Inferior parietal cortex (tissue), 1 donor: ENCODE measurements around the gene FCHO2.

Experiments used
- DNase-seq: peaks from one replicate; pipeline ENCODE4 v3.0.0-alpha.2; 2016; ENCODE audit errors: extremely low spot score

The FCHO2 gene

GRCh38 chr5:73030531-73030930, 74.7 kb downstream of the FCHO2 start:
- no peak for DNase-seq

- no peak for DNase-seq
Measured at GRCh38 chr5:73030995-73031394, 75.2 kb downstream of the FCHO2 start.

- DNase-seq: no peak
Measured at GRCh38 chr5:73031839-73032238, 76.0 kb downstream of the FCHO2 start.

- DNase-seq: no peak
Measured at GRCh38 chr5:73032635-73033034, 76.8 kb downstream of the FCHO2 start.

DNA sequence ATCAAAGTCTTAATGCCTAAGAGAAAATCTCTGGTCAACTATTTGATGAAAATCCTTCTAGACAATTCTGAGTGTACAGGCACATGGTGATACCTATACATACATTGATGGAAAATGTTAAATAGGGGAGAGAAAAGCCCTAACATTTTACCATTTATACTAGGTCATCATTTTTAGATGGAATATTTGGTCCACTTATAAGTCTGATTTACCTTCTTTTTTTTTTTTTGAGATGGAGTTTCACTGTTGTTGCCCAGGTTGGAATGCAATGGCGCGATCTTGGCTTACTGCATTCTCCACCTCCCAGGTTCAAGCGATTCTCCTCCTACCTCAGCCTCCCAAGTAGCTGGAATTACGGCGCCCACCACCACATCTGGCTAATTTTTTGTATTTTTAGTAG, 81.7 kb downstream of the FCHO2 start:
- no peak for DNase-seq

DNA sequence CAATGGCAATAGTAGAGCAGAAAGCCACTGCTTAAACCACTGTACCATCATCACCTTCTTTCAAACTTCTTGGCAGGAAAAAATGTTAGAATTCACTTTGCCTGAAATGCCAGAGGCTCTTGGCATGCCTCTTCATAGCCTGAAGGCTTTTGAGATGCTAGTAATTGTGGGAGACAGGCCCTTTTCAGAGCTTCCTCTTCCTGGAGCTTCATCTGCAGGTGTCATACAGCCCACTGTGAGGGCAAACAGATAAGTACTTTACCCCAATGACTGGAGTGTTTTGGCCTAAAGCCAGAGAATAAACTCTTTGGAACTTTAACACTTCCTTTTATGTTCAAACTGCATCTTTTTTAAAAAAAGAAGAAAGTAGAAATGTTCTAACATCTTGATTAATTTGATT, 83.2 kb downstream of the FCHO2 start:
- no peak for DNase-seq

GRCh38 chr5:73042993-73043392, 87.2 kb downstream of the FCHO2 start:
- DNase-seq: no peak

GRCh38 chr5:73044546-73044945, 88.7 kb downstream of the FCHO2 start:
- DNase-seq: no peak

- DNase-seq: no peak
Measured at GRCh38 chr5:73045623-73046022, 89.8 kb downstream of the FCHO2 start.

- DNase-seq: no peak
Measured at GRCh38 chr5:73061593-73061992, 105.8 kb downstream of the FCHO2 start.

DNA sequence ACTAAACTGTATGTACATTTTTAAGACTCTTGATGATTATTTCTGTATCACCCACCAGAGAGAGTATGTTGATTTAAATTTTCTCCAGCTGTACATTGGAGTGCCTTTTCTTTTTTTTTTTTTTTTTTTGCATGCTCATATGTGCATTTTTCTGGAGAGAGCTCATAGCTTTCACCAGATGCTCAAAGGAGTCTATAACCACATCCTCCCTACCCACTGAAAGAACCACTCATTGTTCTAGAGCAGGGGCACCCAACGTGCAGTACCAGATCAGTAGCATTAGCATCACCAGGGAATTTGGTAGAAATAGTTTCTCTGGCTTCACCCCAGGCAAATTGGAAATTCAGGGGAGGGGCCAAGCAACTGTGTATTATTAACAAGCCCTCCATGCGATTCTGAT, 110.6 kb downstream of the FCHO2 start:
- DNase-seq: no peak

DNA sequence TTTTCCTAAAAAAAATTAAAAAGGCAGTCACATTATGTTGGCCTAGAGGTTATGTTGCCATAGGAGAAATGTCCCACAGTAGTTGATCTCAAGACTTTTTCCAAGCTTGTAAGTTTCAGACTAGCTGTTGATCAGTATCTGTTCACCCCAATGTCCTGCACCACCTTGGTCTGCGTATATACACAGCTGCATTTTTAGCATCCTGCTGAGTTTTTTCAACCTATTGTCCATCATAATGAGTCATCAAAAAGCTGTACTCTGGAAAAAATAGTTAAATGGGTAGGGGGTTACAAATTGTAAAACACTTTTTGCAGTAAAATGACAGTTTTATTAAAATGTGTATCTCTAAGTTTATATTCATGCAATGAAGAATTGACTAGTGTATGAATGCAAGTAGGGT, 111.4 kb downstream of the FCHO2 start:
- no peak for DNase-seq

GRCh38 chr5:73081093-73081492, 125.3 kb downstream of the FCHO2 start:
- DNase-seq: no peak

- DNase-seq: no peak
Measured at GRCh38 chr5:73088026-73088425, 132.2 kb downstream of the FCHO2 start.

- DNase-seq: no peak
Measured at GRCh38 chr5:73093943-73094342, 138.1 kb downstream of the FCHO2 start.

- no peak for DNase-seq
Measured at GRCh38 chr5:73094415-73094814, 138.6 kb downstream of the FCHO2 start.

- no peak for DNase-seq
Measured at GRCh38 chr5:73095564-73096238, 139.9 kb downstream of the FCHO2 start.

- no peak for DNase-seq
Measured at GRCh38 chr5:73096239-73096575, 140.4 kb downstream of the FCHO2 start.

DNA sequence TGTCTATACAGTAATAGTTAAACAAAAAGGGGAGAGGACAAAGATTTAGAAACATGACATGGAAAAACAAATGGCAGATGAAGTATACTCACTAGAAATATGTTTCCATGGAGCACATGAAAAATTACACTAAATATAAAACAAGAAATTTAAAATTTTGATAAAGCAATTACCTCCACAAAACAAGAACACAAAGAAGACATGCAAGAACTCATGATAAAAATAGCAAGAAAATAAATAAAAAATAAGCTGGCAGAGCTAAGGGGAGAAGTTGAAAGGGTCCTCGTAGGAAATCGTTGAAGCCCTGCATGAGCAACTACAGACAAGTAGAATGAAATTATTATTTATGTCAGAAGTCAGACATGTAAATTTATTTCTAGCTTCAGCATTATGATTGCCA, 141.9 kb downstream of the FCHO2 start:
- no peak for DNase-seq

DNA sequence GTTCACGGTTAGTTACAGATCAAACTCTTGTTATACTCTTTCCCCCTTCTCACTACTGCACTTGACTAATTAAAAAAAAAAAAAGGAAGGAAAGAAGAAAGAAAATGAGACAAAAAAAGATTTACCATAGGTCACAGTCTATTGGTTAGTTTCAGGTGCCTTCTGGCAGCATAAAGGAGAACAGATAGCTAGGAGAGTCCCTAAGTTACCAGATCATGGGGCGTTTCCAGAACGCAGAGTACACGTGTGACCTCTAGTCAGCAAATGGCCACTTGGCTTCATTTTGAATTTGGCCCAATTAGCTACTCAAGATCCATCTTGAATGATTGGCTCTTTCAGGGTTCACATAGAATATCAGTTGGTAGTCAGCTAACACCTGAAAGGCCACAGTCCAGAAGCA, 144.3 kb downstream of the FCHO2 start:
- no peak for DNase-seq

DNA sequence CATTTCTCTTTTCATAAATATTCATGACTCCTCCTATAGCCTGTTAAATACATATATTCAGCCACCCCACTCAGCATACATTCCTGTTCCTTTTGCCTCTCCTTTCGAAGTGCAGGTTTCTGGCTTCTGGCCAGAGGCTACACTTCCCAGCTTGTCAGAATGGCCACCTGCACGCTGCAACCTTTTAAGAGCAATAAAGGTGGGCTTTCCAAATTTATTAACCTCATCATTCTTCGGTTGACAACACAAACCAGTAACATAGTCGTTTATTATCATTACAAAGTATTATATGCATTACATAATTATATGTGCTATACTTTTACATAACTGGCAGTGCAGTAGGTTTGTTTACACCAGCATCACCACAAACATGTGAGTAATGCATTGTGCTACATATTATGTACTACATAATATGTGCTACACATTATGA, 148.0 kb downstream of the FCHO2 start:
- no peak for DNase-seq

- DNase-seq: no peak
Measured at GRCh38 chr5:73104326-73104725, 148.5 kb downstream of the FCHO2 start.

DNA sequence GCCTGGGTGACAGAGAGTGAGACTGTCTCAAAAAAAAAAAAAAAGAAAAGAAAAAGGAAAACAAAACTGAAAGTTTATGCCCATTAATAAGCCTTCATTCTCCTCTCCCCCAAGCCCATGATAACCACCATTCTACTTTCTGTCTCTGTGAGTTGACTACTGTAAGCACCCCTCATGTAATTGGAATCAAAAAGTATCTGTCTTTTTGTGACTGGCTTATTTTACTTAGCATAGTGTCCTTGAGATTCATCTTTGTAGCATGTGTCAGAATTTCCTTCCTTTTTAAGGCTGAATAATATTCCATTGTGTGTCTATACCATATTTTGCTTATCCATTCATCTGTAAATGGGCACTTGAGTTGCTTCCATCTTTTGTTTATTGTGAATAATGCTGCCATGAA, 150.5 kb downstream of the FCHO2 start:
- no peak for DNase-seq

DNA sequence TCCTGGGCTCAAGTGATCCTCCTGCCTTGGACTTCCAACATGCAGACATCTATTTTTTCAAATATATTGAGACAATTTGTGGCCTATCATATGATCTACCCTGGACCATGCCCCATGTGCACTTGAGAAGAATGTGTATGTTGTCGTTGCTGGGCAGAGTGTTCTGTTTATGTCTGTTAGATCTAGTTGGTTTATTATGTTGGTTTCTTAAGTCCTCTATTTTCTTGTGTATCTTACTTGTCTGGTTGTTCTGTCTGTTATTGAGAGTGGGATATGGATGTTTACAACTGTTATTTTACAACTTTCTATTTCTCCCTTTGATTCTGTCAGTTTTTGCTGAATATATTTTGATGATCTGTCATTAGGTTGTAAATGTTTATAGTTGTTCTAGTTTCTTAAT, 154.3 kb downstream of the FCHO2 start:
- DNase-seq: no peak
